Caki2 (cell line): ENCODE measurements around the gene IL12RB2. TPM values are rescaled to one million over a fixed set of nuclear protein-coding genes. Genes with fewer than 3 reads are reported as not detected.
"Not testable (repeated sequence)": the region's sequence is repeated elsewhere in the genome, so short reads cannot be mapped to it uniquely, and the experiment has no call there.

ENCODE experiments used
- DNase-seq: peaks from one replicate; pipeline ENCODE4 v3.0.0-alpha.2; 2015; ENCODE audit warnings: low read depth
- in situ Hi-C: cut with HindIII; loops from 2 replicates; pipeline ENCODE4 v1.10.0; 2016; ENCODE audit warnings: low sequenced_read_pairs, low pct_unique_long_range_greater_than_20kb, mixed read lengths
- total RNA-seq: library from RNA; depleted of rRNA; stranded (reverse); fragments of >200 nt; shearing (Covaris generic); gene quantifications from 2 replicates; pipeline ENCODE4 v1.2.3, GENCODE V29; 2014; ENCODE audit warnings: low replicate concordance

The IL12RB2 gene
- total RNA-seq, 1 experiment from 2014 or later = not detected

DNA sequence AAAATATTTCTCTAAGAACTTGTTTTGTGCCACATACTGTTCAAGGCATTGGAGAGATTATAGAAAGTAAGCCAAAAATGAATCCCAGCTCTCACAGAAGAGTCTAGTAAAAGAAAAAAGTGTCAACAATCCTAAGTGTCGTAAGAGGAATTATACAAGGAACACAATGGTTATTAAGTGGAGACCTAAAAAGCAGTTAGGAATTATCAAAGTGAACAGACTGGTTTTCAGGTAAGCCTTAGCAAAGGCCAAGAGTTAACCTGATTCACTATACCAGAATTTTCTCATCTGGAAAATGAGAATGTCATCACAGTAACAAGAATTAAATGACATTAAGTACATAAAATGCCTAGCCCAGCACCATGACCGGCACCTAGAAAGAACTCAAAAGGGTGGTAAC is 106.9 kb downstream of the IL12RB2 start:
- in situ Hi-C loops = no loop called here
- DNase-seq = no peak

- in situ Hi-C loops = no loop called here
- no peak for DNase-seq
Observed at GRCh38 chr1:67415041-67415440, 107.4 kb downstream of the IL12RB2 start.

- in situ Hi-C loops = not testable (repeated sequence)
Observed at GRCh38 chr1:67417733-67418132, 110.1 kb downstream of the IL12RB2 start.

DNA sequence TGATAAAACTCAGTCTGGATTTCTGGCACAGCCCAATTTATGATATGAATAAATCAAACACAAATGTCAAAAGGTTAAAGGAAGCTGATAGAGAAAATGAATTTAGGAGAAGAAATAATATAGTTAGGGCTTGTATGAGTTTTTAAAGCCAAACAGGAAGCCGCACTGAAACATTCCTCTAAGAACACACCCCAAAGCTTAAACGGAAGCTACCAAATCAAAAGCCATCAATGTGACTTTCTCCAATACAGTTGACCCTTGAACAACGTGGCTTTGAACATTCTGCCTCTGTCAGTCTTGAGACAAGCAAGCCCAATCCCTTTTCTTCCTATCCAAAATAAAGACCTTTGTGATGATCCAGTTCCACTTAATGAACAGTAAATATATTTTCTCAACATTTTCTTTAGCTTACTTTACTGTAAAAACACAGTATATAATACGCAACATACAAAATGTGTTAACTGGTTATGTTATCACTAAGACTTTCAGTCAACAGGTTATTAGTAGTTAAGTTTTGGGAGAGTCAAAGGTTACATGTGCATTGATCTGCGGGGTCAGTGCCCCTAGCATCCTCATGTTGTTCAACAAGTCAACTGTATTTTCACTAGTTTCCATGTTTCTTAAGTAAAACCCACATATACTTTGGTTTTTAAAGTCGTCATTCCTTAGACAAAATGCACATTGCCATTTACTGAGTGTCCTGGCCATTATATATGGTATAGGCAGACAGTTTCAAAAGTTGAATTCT is 111.3 kb downstream of the IL12RB2 start:
- no peak for DNase-seq
- in situ Hi-C loops = no loop called here

More at GRCh38 chr1:67417733-67418132, 110.1 kb downstream of the IL12RB2 start:
- DNase-seq = not testable (repeated sequence)

DNA sequence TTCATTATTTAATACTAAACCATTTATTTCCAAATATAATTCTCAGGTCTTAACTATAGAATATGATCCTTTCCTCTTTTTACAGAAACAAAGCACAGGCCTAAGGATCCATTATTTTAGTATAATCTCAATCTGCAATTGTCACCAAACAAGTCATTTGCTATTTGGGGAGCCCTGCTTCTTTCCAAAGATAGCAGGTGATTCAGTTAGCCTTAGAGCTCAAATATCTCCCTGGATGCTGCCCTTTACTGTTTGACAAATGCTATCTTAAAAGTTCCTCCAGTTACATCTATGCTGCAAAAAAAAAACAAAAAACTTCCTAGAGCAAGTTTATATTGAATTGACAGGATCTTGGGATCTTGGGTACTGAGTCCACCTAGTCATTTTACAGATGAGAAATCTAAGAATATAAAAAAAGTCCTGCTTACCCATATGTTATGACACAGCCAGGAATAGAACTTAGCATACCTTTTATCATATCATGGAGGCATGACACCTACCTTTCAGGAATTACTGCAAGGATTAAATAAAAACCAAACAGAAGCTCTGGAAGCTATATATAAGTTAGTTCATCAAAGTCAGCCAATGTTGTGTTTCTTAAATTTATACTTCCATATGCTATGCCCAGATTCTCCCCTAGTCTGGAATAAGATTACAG is 113.3 kb downstream of the IL12RB2 start:
- DNase-seq = no peak
- in situ Hi-C loops = no loop called here

DNA sequence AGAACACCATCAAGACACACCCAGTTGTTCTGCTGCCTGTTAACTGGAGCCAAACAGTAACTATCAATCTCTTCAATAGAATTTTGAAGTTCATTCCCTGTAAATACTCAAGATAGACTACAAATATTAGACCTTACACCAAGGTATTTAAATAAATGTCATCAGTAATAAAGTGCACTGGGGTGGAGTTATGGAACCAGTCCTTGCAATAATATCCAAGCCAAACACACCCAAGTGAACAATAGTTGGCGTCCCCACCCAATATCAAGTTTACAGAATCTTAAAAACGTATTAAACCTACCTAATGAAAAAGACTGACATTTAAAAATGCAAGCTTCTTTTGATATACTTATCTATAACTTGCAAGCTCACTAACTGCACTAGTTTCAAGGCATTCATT is 119.8 kb downstream of the IL12RB2 start:
- in situ Hi-C loops = no loop called here
- no peak for DNase-seq

DNA sequence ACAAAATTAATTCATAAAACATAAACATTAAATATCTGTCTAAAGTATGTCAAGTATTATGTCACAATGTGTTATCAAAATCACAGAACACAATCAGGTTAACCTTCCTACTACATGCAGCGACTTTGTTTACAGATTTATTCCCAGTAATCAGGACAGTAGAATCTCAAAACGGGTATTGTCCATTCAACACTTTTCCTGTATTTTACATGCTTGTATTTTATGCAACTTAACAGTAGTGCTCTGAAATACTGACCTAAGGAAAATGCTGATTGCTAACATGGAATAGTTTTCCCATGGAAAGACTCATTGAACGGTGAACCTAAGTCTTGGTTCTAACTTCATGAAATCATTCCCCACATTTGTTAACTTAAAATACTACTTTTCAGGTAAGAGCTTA is 120.3 kb downstream of the IL12RB2 start:
- in situ Hi-C loops = no loop called here
- no peak for DNase-seq

DNA sequence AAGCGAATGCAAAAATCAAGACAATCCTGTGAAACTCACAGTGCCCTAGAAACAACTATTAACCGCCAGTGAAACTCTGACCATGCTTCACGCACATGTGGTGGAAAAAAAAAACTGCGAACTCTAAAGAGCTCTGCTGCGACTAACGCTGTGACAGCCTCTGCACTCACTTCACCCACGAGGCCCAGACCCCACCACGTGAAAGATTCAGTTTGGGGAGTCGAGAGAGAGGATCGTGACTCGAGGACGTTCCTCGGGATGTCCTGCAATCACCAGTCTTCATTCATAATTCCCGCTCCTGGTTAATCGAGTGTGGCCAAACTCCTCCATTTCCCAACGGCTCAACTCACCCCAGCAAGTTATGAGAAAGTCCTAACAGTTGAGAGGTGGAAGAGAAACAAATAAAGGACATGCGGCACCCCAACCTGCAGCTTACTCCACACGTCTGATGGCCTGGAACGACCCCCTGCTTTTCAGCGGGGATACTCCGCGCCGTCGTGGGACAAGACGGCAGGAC is 121.4 kb downstream of the IL12RB2 start:
- in situ Hi-C loops = no loop called here
- DNase-seq = peak; percentile 16

DNA sequence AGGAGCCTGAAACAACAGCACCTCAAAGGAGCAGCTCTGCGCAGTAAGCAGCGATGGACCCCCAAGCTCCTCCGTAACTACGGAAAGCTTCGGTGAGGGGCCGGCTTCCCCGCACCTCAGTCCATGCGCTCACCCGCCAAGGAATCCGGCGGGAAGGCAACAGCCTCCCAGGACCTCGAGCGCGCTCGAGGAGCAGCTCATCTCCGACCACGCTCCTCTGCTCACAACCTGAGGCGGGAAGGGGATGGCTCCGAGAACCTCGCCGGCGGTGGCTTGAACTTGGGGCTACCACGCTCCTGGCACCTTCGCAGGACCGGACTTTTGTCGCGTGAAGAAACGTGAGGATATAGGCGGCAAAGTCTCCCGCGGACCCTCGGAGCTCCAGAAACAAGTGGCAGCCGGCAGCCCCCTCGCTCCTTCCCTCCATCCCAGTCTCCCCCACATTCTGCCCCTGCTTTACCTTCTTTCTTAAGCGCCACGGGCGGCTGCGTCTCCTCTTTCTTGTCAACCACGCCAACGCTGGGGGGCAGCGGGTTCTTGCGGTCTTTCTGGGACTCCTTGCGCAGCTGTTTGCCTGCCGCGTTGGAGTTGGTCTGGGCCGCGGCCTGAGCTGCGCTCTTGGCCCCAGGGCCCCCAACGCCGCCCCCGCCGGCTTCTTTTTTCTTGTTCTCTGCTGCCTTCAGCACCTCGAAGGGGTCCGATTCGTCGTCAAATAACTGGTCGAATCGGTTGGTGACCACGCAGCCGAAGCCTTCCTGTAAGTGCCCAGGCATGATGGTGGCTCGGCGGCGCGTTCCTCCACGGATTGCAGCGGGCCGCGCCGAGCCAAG is 122.1 kb downstream of the IL12RB2 start:
- in situ Hi-C loops = no loop called here
- DNase-seq = peak; percentile 21

- in situ Hi-C loops = no loop called here
- DNase-seq = peak; percentile 98
Observed at GRCh38 chr1:67430358-67431155, 122.9 kb downstream of the IL12RB2 start, which contains the start of gene SERBP1. Gene SERBP1 (minus strand): TSS chr1:67430402. CDS start chr1:67430300, 102 bp downstream.

- in situ Hi-C loops = no loop called here
- DNase-seq = no peak
Observed at GRCh38 chr1:67431156-67431765, 123.6 kb downstream of the IL12RB2 start.

- in situ Hi-C loops = no loop called here
- DNase-seq = no peak
Observed at GRCh38 chr1:67431869-67432578, 124.4 kb downstream of the IL12RB2 start.

DNA sequence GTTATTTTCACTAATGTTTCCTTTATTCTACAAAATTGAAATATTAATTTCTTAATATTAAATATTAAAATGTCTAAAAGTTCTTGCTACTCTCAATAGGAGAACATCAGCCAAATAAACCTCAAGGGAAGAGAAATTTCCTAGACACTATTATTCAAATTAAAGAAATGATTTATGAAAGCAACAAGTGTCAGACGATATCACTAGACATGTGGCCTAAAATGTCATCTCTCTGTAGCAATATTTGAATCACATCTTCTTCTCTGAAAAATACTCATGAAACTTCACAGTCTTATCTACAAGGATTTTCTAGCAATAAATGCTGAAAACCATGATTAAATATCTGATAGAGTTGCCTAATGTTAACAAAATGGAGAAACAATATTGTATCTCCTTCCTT is 125.1 kb downstream of the IL12RB2 start:
- DNase-seq = no peak
- in situ Hi-C loops = no loop called here

DNA sequence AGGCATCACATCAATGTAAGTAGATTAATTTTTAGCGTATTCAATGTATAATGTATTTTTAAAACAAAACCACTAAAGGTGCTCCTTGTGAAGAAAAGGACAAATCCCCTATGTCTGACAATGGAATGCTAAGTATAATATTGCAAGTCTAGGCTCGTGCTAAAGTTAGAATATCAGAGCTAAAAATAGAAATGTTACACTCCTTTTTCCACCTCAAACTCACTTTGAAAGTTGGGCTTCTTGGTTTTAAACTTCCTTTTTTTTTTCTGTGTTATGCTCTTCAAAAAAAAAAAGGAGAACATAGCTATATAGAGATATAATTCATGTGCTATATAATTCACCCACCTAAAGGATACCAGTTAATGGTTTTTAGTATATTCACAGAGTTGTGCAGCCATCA is 126.2 kb downstream of the IL12RB2 start:
- in situ Hi-C loops = no loop called here
- no peak for DNase-seq

GRCh38 chr1:67434491-67434890 is 126.8 kb downstream of the IL12RB2 start:
- no peak for DNase-seq
- in situ Hi-C loops = no loop called here

- DNase-seq = no peak
- in situ Hi-C loops = no loop called here
Observed at GRCh38 chr1:67436511-67437055, 128.9 kb downstream of the IL12RB2 start.

DNA sequence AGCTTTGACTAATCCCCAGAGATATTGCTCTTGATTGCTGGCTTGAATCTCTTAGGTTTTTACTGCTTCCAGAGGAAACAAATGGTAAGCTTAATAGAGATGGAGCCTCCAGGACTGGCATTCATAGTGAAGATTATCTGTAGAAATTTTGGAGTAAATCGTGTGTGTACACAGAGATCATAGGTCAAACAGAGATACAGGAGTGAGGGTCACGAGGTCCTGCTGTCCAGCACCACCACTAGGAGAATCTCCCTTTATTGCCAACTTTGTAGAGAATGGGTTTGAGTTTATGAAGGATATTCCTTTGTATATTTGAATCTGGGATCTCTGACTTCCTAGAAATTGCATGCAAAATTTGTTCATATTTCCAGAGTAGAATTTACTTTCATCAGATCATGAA is 130.3 kb downstream of the IL12RB2 start:
- in situ Hi-C loops = no loop called here
- DNase-seq = no peak
